Neural progenitor cell (in vitro differentiated cells): ENCODE data around the gene LRRC74B.

Source experiments
- CTCF ChIP-seq: fragments of 200-600 bp; sonication (generic); IDR thresholded peaks from 2 replicates; pipeline ENCODE4 v1.5.1; 2017; ENCODE audit warnings: antibody characterized with exemption, mild to moderate bottlenecking
- EZH2 ChIP-seq: fragments of 200-600 bp; sonication (generic); IDR thresholded peaks from 2 replicates; pipeline ENCODE4 v1.6.1; 2017; ENCODE audit warnings: antibody characterized with exemption, mild to moderate bottlenecking, moderate library complexity
- EZH2phosphoT487 ChIP-seq: fragments of 200-600 bp; sonication (generic); IDR thresholded peaks from 2 replicates; pipeline ENCODE4 v1.6.1; 2017; ENCODE audit warnings: antibody characterized with exemption

GRCh38 chr22:21018314-21018713 lies 27.4 kb upstream of the LRRC74B start:
- TF ChIP-seq CTCF (no peak), EZH2phosphoT487 (no peak), EZH2 (no peak)
